CD14-positive monocyte (primary cell): Measurements from ENCODE around the gene SLC17A3. TPM values are rescaled to one million over a fixed set of nuclear protein-coding genes. Genes with fewer than 3 reads are reported as not detected.

Source experiments
- DNase-seq, 3 donors: peaks; one replicate each; pipeline ENCODE4 v3.0.0-alpha.2; 2011 to 2022
- H2AFZ ChIP-seq: 2 replicates; pipeline ENCODE4 v1.6.0; 2012; ENCODE audit warnings: mild to moderate bottlenecking, low read depth, low read length, inconsistent platforms; ENCODE audit not compliant: insufficient read depth, poor library complexity, severe bottlenecking
- H3K27ac ChIP-seq, 2 donors: 1 replicate in 1 of 2; 2 replicates in 1 of 2; pipeline ENCODE4 v1.5.1; 2012 to 2013; ENCODE audit warnings: low read length in 2 of 2, control low read depth in 1 of 2, inconsistent platforms in 1 of 2, low read depth in 1 of 2, mild to moderate bottlenecking in 1 of 2
- H3K27me3 ChIP-seq, 2 donors: one replicate each; pipeline versions ENCODE4 v1.6.0 to v1.6.1; 2011 to 2013; ENCODE audit warnings: low read length in 2 of 2; ENCODE audit not compliant: control insufficient read depth in 2 of 2, insufficient read depth in 2 of 2
- H3K36me3 ChIP-seq, 2 donors: replicated peaks in 1 of 2; 1 replicate in 1 of 2; 2 replicates in 1 of 2; pipeline versions ENCODE4 v1.5.1 to v1.6.1; 2012 to 2013; ENCODE audit warnings: low read length in 2 of 2, control low read depth in 1 of 2, inconsistent platforms in 1 of 2, mild to moderate bottlenecking in 1 of 2; ENCODE audit not compliant: insufficient read depth in 2 of 2, control insufficient read depth in 1 of 2
- H3K4me1 ChIP-seq, 2 donors: 1 replicate in 1 of 2; 2 replicates in 1 of 2; pipeline versions ENCODE4 v1.5.1 to v1.6.1; 2012 to 2013; ENCODE audit warnings: low read length in 2 of 2, control low read depth in 1 of 2, inconsistent platforms in 1 of 2, mild to moderate bottlenecking in 1 of 2, moderate library complexity in 1 of 2; ENCODE audit not compliant: insufficient read depth in 2 of 2, control insufficient read depth in 1 of 2
- H3K4me2 ChIP-seq: replicated peaks from 2 replicates; pipeline ENCODE3; 2012; ENCODE audit warnings: low read length, moderate library complexity, mild to moderate bottlenecking; ENCODE audit not compliant: poor library complexity, severe bottlenecking; ENCODE audit errors: extremely low read depth
- H3K4me3 ChIP-seq, 3 experiments: fragments of 200-600 bp in 1 of 3; sonication (generic) in 1 of 3; replicated peaks in 1 of 3; 1 replicate in 2 of 3; 2 replicates in 1 of 3; pipeline ENCODE4 v1.5.1; 2011 to 2013; ENCODE audit warnings: low read length in 3 of 3, mild to moderate bottlenecking in 3 of 3, control low read depth in 2 of 3, low read depth in 2 of 3, inconsistent platforms in 1 of 3, moderate library complexity in 1 of 3
- H3K79me2 ChIP-seq: 2 replicates; pipeline ENCODE4 v1.6.0; 2012; ENCODE audit warnings: mild to moderate bottlenecking, control low read depth, inconsistent platforms, low read length, moderate library complexity; ENCODE audit not compliant: insufficient read depth
- H3K9ac ChIP-seq: 2 replicates; pipeline ENCODE4 v1.6.0; 2017; ENCODE audit warnings: low read length, mild to moderate bottlenecking; ENCODE audit not compliant: insufficient read depth, poor library complexity, severe bottlenecking
- H3K9me3 ChIP-seq, 2 donors: replicated peaks in 1 of 2; 1 replicate in 1 of 2; 2 replicates in 1 of 2; pipeline versions ENCODE4 v1.5.1 to v1.6.1; 2012 to 2013; ENCODE audit warnings: low read length in 2 of 2, control low read depth in 1 of 2; ENCODE audit not compliant: control insufficient read depth in 1 of 2, insufficient read depth in 1 of 2
- H4K20me1 ChIP-seq: 2 replicates; pipeline ENCODE4 v1.6.0; 2012; ENCODE audit warnings: mild to moderate bottlenecking, low read length, control low read depth, moderate library complexity; ENCODE audit not compliant: insufficient read depth
- H3K27ac Mint-ChIP-seq, 7 donors: one replicate each; pipeline ENCODE4 v1.8.0; 2020; ENCODE audit warnings: mild to moderate bottlenecking in 7 of 7, mixed read lengths in 7 of 7, moderate library complexity in 6 of 7, inconsistent platforms in 2 of 7
- H3K27me3 Mint-ChIP-seq, 3 donors: one replicate each; pipeline ENCODE4 v1.8.0; 2021 to 2022; ENCODE audit warnings: low read depth in 3 of 3, mild to moderate bottlenecking in 3 of 3, mixed read lengths in 3 of 3, moderate library complexity in 3 of 3, inconsistent platforms in 1 of 3
- H3K36me3 Mint-ChIP-seq, 2 donors: one replicate each; pipeline ENCODE4 v1.8.0; 2020; ENCODE audit warnings: mixed read lengths in 2 of 2, inconsistent platforms in 1 of 2, mild to moderate bottlenecking in 1 of 2
- H3K4me1 Mint-ChIP-seq: one replicate; pipeline ENCODE4 v1.8.0; 2020; ENCODE audit warnings: mild to moderate bottlenecking, mixed read lengths
- H3K4me3 Mint-ChIP-seq, 2 donors: one replicate each; pipeline ENCODE4 v1.8.0; 2020; ENCODE audit warnings: mild to moderate bottlenecking in 2 of 2, mixed read lengths in 2 of 2, moderate library complexity in 1 of 2
- H3K9me3 Mint-ChIP-seq, 7 donors: one replicate each; pipeline ENCODE4 v1.8.0; 2020 to 2022; ENCODE audit warnings: mixed read lengths in 7 of 7, mild to moderate bottlenecking in 6 of 7, moderate library complexity in 6 of 7, inconsistent platforms in 2 of 7
- CTCF ChIP-seq: fragments of 200-600 bp; IDR thresholded peaks from one replicate; pipeline ENCODE4 v1.8.0; 2022; ENCODE audit warnings: antibody characterized with exemption, mild to moderate bottlenecking
- WGBS: methylation state at CpG from one replicate; pipeline ENCODE4 v1.1.5; 2013; ENCODE audit warnings: missing lambda C conversion rate; ENCODE audit not compliant: insufficient coverage; 5-methylcytosine and 5-hydroxymethylcytosine counted together
- intact Hi-C, 2 donors: fragments of 100-400 bp; cut with micrococcal nuclease; formaldehyde crosslinking; loops; one replicate each; pipeline versions ENCODE4 v1.15.0 to v1.15.1; 2023
- polyA minus RNA-seq: library from RNA; depleted of rRNA, polyadenylated mRNA; stranded (reverse); fragments of >200 nt; gene quantifications from 2 replicates; pipeline ENCODE4 v1.2.3, GENCODE V29; 2012
- polyA plus RNA-seq, 3 donors: library from polyadenylated mRNA; depleted of rRNA in 1 of 3; unstranded in 2 of 3; stranded (reverse) in 1 of 3; fragments of 300-500 nt in 2 of 3; fragments of >200 nt in 1 of 3; fragmentation: Illumina TruSeq in 2 of 3; gene quantifications; 1 replicate in 2 of 3; 2 replicates in 1 of 3; pipeline ENCODE4 v1.2.3, GENCODE V29; 2012 to 2021
- total RNA-seq, 12 experiments: library from RNA in 1 of 12; stranded (reverse) in 1 of 12; fragments of 120-200 nt in 1 of 12; gene quantifications; one replicate each; pipeline ENCODE4 v1.2.4 and lab custom pipeline; 2013 to 2026; ENCODE audit warnings: mixed read lengths in 6 of 12, inconsistent platforms in 1 of 12

Gene SLC17A3, protein sequence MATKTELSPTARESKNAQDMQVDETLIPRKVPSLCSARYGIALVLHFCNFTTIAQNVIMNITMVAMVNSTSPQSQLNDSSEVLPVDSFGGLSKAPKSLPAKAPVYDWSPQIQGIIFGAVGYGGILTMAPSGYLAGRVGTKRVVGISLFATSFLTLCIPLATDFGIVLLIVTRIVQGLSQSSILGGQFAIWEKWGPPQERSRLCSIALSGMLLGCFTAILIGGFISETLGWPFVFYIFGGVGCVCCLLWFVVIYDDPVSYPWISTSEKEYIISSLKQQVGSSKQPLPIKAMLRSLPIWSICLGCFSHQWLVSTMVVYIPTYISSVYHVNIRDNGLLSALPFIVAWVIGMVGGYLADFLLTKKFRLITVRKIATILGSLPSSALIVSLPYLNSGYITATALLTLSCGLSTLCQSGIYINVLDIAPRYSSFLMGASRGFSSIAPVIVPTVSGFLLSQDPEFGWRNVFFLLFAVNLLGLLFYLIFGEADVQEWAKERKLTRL
- not detected for total RNA-seq (2013)
- polyA plus RNA-seq (not detected), polyA minus RNA-seq (not detected in 2 replicates), total RNA-seq (lab: John Stamatoyannopoulos, UW) (0 to 1.8 (median 0) reads per million in 11 experiments)

DNA sequence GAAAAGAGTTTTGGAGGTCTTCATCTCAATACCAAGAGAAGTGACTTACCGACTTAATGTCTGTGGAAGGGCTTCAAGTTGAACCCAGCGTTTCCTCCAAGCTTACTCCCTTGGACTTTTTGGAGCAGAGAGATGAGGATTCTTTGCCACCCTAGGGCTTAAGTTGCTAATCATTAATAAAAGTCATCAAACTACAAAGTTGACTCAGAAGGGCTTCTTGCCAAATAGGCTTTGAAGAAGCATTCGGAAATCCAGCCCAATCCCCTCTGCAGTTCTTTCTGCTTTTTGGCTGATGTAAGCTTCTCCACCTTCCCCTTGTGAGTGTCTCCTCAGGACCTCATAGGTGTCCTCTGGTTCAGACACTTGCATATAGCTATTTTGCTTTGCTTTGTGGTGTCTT lies at the start of gene SLC17A3:
Gene SLC17A3 (minus strand): TSS at position 126 of the 400 bp plus-strand sequence. CDS start 5,856 bp downstream, outside the sequence.
- H3K36me3 Mint-ChIP-seq = no peaks in the 10 kb centered on the region
- peaks cover 0 to 3% (median 0%) of the 10 kb centered on the region in 3 donors for H3K27me3 Mint-ChIP-seq
- no peaks in the 10 kb centered on the region for H3K27me3 ChIP-seq
- H3K27ac ChIP-seq = no peak within 1 kb of the TSS
- H3K4me3 ChIP-seq = no peak within 1 kb of the TSS
- H3K4me2 ChIP-seq = no peak within 1 kb of the TSS
- H3K27ac Mint-ChIP-seq = no peak within 1 kb of the TSS
- no peak within 1 kb of the TSS for H3K4me3 Mint-ChIP-seq
- no peak within 1 kb of the TSS for H3K9ac ChIP-seq
- no peak for DNase-seq
- TF ChIP-seq CTCF = no peak
- H3K79me2 ChIP-seq = no peaks in the 10 kb centered on the region
- no peaks in the 10 kb centered on the region for H4K20me1 ChIP-seq
- H3K4me1 ChIP-seq = peaks cover 0 to 10% of the 10 kb centered on the region in 2 donors
- no peak within 1 kb of the TSS for H2AFZ ChIP-seq
- intact Hi-C loops = no loop called here
- WGBS = 86% methylated on average over 1 of the region's 3 CpGs
- peaks cover 0 to 3% (median 0%) of the 10 kb centered on the region in 7 donors for H3K9me3 Mint-ChIP-seq
- no peaks in the 10 kb centered on the region for H3K9me3 ChIP-seq
- H3K36me3 ChIP-seq = no peaks in the 10 kb centered on the region
- H3K4me1 Mint-ChIP-seq = peaks cover 6% of the 10 kb centered on the region

DNA sequence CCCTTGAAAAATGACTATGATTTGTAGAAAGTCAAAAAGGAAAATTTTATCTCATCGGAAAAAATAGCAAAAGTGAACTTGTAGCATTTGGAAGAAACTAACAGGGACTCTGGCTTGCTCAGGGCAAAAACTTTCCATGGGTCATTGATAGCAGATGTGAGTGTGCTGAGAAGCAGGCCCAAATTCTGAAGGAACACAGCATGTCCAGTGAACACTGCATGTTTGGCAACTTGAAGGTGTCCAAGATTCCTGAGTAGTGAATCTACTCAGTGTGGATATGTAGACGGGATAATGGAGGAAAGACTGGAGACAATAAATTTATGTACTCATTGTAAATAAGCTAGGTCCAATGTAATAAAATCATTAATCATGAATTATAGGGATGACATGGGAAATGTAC lies 48.3 kb upstream of the SLC17A3 start:
- H3K9me3 ChIP-seq = no peaks in the 10 kb centered on the region
- H3K9ac ChIP-seq = no peak overlapping the region
- peaks cover 0 to 3% (median 0%) of the 10 kb centered on the region in 7 donors for H3K9me3 Mint-ChIP-seq
- H3K4me1 Mint-ChIP-seq = peaks cover 9% of the 10 kb centered on the region
- DNase-seq = no peak
- TF ChIP-seq CTCF = no peak
- H3K4me3 Mint-ChIP-seq = no peak overlapping the region
- no peaks in the 10 kb centered on the region for H4K20me1 ChIP-seq
- peaks cover 0 to 2% (median 1%) of the 10 kb centered on the region in 3 donors for H3K27me3 Mint-ChIP-seq
- no peak overlapping the region for H2AFZ ChIP-seq
- 80% methylated on average over 1 of the region's 2 CpGs for WGBS
- no peak overlapping the region for H3K4me2 ChIP-seq
- no peaks in the 10 kb centered on the region for H3K27me3 ChIP-seq
- no peak overlapping the region for H3K4me3 ChIP-seq
- no peaks in the 10 kb centered on the region for H3K36me3 Mint-ChIP-seq
- no peaks in the 10 kb centered on the region for H3K36me3 ChIP-seq
- H3K4me1 ChIP-seq = peaks cover 0 to 1% of the 10 kb centered on the region in 2 donors
- intact Hi-C loops = no loop called here
- H3K27ac ChIP-seq = no peak overlapping the region
- H3K27ac Mint-ChIP-seq = no peak overlapping the region
- no peaks in the 10 kb centered on the region for H3K79me2 ChIP-seq
